Esophagus mucosa (tissue), 1 donor: ENCODE measurements around the gene CBLB. TPM values are rescaled to one million over a fixed set of nuclear protein-coding genes. Genes with fewer than 3 reads are reported as not detected.
"Not testable (repeated sequence)": the region's sequence is repeated elsewhere in the genome, so short reads cannot be mapped to it uniquely, and the experiment has no call there.

Experiments used
- ATAC-seq: fragments of 200-7000 bp; cut with Tn5 transposase; one replicate; pipeline ENCODE4 v1.9.1; 2020
- total RNA-seq: library from RNA; stranded (reverse); gene quantifications from one replicate; pipeline ENCODE4 v1.2.4, GENCODE V29; 2023
- donor health status: DM: yes; HTN: yes; CAD: no.

Gene CBLB
- total RNA-seq, 1 donor from 2014 or later, result 11.0 TPM

DNA sequence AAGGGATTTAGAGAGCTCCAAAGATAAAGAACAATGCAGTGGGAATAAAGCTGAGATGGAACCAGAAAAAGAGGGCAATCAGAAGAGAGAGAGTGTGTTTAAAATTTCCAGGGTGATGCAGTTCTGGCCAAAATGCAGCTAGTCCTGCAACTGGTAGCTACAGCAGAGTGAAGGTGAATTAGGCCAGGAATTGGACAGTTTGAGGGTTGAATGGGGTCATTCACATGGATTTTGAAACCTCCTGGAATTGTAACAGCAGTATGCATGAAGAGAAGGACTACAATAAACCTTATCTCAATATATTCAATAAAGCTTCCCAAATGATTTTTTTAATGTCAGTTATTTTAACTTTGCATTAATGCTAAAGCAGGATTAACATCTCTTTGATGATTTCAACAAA, 85.2 kb downstream of the CBLB start:
- ATAC-seq, result no peak

- ATAC-seq, result no peak
Measured at GRCh38 chr3:105781871-105782270, 86.9 kb downstream of the CBLB start.

DNA sequence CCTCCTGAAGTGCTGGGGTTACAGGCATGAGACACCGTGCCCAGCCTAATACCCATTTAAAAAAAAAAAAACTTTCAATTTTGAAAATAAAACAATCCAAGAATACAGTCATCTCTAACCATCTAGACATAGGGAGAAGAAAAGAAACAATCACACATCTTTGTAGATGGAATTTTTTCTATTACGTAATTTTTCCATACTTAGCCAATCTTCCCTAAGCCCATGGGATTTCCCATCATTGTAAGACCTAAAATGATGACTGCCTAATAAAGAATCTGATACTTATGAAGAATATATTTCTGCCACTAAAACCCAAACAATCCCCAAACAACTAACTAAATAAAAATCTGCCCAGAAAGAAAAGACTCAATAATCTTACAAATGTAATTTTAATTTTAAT, 88.7 kb downstream of the CBLB start:
- no peak for ATAC-seq

GRCh38 chr3:105775368-105775767, 93.4 kb downstream of the CBLB start:
- no peak for ATAC-seq

GRCh38 chr3:105774444-105775180, 94.2 kb downstream of the CBLB start:
- ATAC-seq, result no peak

DNA sequence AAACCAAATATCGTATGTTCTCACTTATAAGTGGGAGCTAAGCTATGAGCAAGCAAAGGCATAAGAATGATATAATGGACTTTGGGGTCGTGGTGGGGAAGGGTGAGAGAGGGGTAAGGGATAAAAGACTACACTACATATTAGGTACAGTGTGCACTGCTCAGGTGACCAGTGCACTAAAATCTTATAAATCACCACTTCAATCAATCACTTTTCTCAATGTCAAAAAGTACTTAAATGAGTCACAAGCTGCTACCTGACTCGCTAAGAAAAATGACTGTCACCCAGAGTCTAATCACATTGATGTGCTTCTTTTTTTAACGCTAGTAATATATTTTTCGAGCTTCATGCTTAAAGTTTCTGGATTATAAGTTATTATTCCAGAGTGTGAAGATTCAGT, 95.5 kb downstream of the CBLB start:
- ATAC-seq, result no peak

- ATAC-seq, result no peak
Measured at GRCh38 chr3:105772635-105773034, 96.2 kb downstream of the CBLB start.

DNA sequence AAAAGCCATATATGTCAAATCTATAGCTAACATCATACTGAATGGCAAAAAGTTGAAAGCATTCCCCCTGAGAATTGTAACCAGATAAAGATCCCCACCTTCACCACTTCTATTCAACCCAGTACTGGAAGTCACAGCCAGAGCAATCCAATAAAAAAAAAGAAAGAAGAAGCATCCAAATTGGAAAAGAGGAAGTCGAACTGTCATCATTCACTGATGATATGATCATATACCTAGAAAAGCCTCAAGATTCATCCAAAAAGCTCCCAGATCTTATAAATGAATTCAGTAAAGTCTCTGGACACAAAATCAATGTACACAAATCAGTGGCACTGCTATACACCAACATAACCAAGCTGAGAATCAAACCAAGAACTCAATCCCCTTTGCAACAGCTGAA, 97.4 kb downstream of the CBLB start:
- no peak for ATAC-seq

DNA sequence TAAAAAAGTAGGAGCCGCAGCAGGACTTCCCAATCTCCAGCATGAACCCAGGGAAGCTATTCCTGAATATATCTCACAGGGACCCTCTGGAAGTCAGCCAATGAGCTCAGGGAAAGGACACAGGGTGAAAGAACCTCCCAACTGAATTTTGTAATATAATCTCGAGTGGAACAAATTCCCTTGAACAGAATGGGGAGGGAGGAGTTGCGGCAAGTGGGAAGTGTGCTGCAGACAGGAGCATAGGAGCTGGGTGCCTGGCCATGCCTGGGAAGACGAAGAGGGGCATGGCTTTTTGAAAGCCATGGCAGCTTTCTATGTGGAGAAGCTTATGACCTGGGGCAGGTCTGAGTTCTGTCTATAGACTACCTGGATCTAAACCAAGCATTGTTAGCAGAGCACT, 98.4 kb downstream of the CBLB start:
- ATAC-seq, result no peak

GRCh38 chr3:105767776-105768175, 101.0 kb downstream of the CBLB start:
- ATAC-seq, result no peak

- ATAC-seq, result no peak
Measured at GRCh38 chr3:105767216-105767615, 101.6 kb downstream of the CBLB start.

GRCh38 chr3:105765308-105765639, 103.5 kb downstream of the CBLB start:
- ATAC-seq, result no peak

DNA sequence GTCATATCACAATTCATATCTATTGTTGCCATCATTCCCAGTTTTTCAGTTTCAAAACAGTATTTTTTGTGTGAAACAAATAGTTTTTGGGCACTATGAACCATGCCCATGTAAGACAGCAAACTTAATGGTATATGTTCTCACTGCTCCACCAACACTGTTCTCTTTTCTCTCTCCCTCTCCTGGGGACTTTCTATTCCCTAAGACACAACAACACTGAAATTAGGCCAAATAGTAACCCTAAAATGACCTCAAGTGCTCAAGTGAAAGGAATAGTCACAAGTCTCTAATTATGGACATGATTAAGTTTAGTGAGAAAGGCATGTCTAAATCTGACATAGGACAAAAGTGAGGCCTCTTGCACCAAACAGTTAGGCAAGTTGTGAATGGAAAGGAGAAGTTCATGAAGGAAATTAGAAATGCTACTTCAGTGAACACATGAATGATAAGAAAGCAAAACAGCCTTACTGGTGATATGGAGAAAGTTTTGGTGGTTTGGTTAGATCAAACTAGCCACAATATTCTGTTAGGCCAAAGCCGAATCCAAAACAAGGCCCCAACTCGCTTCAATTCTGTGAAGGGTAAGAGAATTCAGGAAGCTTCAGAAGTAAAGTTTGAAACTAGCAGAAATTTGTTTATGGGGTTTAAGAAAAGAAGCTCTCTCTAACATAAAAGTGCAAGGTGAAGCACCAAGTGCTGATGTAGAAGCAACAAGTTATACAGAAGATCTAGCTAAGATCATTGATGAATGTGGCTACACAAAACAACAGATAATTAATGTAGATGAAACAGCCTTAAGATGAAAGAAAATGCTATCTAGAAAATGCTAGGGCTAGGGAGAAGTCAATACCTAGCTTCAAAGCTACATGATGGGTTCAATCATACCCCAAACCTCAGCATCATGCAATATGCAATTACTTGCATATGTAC, 104.2 kb downstream of the CBLB start:
- ATAC-seq, result no peak

- no peak for ATAC-seq
Measured at GRCh38 chr3:105763659-105764036, 105.2 kb downstream of the CBLB start.

DNA sequence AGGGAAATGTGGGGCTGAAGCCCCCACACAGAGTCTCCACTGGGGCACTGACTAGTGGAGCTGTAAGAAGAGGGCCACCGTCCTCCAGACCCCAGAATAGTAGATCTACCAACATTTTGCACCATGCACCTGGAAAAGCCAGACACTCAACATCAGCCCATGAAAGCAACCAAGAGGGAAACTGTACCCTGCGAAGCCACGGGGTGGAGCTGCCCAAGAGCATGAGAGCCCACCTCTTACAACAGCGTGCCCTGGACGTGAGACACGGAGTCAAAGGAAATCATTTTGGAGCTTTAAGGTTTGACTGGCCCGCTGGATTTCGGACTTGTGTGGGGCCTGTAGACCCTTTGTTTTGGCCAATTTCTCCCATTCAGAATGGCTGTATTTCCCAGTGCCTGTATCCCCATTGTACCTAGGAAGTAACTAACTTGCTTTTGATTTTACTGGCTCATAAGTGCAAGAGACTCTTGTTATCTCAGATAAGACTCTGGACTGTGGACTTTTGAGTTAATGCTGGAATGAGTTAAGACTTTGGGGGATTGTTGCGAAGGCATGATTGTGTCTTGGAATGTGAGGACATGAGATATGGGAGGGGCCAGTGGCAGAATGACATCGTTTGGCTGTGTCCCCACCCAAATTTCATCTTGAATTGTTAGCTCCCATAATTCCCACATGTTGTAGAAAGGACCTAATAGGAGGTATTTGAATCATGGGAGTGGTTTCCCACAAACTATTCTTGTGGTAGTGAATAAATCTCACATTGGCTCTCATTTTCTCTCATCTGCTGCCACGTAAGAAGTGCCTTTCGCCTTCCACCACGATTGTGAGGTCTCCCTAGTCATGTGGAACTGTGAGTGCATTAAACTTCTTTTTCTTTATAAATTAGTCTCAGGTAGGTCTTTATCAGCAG, 105.8 kb downstream of the CBLB start:
- ATAC-seq, result no peak

GRCh38 chr3:105762214-105762613, 106.6 kb downstream of the CBLB start:
- ATAC-seq, result not testable (repeated sequence)

- ATAC-seq, result peak; percentile 23
Measured at GRCh38 chr3:105759442-105760078, 109.3 kb downstream of the CBLB start.

DNA sequence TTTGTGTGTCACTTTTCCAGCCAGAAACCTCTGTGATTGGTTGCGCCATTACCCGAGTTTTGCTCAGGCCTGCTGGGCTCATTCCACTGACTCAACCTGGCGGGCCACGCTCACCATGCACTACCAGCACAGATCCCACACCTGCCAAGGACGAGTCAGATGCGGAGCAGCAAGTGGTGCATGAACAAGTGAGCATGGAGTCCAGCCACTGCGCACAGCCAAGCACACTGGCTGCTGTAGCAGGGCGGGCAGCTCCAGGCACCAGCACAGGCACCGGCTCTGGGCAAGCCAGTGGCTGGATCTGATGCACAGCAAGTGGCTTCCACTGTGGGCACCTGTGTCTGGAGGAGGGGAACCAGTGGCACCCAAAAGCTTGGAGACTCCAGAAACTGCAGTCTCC, 110.4 kb downstream of the CBLB start:
- ATAC-seq, result no peak

- ATAC-seq, result no peak
Measured at GRCh38 chr3:105755121-105755886, 113.5 kb downstream of the CBLB start.

DNA sequence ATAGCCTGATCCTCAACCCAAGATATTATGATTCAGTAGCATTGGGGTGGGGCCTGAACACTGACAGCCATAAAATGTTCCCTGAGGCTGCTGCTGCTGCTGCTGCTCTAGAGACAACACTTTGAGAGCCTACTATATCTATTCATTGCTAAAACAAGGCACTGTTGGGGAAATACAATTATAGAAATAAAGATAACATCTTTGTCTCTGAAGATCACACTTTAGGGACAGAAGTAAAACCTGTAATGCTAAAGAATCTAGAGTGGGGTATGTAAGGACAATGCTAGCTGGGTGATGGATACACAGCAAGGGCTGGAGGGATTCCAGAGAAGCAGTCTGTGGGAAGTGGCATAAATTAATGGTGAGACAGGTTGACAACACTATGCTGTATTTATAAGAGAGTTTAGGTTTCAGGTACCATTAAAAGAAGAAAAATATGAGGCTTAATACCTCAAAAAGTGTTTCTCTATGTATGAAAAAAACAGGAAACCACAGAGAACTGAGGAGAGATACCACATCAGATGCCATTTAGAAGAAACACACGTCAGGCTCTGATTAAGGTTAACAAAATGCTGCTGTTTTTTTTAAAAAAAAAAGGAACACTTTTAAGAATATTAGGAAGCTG, 115.9 kb downstream of the CBLB start:
- no peak for ATAC-seq

DNA sequence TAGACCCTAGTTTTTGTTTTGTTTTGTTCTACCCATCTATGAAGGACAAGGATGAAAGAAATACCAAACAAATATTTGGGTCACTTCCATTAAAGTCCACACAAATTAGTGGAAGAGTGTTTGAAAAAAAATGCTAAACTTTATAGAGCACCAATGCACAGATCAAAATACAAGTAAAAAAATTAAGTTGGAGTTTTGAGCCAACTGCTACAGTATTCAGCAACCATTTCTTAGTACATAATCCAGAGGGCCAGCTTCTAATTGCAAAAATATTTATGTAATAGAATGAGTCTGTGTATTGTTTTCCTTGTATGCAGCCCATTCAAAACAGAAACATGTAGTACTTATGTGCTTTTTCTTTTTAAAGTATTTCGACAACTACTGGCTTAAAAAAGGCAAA, 121.1 kb downstream of the CBLB start:
- no peak for ATAC-seq
